GM10266 (cell line): Measurements from ENCODE around the gene TNFRSF1A.

Experiments
- DNase-seq: peaks from one replicate; pipeline ENCODE4 v3.0.0; 2012; ENCODE audit errors: extremely low spot score
- CTCF ChIP-seq: IDR thresholded peaks from 2 replicates; pipeline ENCODE4 v1.5.1; 2012; ENCODE audit warnings: mild to moderate bottlenecking, low read depth; ENCODE audit not compliant: control insufficient read depth, insufficient read depth; ENCODE audit errors: missing control alignments

TNFRSF1A gene

GRCh38 chr12:6288235-6288634 lies 53.6 kb downstream of the TNFRSF1A start:
- no peak for DNase-seq
- TF ChIP-seq CTCF = no peak

GRCh38 chr12:6285532-6286306 lies 56.2 kb downstream of the TNFRSF1A start:
- TF ChIP-seq CTCF = no peak
- DNase-seq = no peak

- TF ChIP-seq CTCF = peak; percentile 89
- peak; percentile 84 for DNase-seq
These were observed 56.8 kb downstream of the TNFRSF1A start for GRCh38 chr12:6285063-6285477.

GRCh38 chr12:6284273-6284672 lies 57.6 kb downstream of the TNFRSF1A start:
- no peak for TF ChIP-seq CTCF
- no peak for DNase-seq

- no peak for TF ChIP-seq CTCF
- no peak for DNase-seq
These were observed 59.4 kb downstream of the TNFRSF1A start for GRCh38 chr12:6282453-6282840.

GRCh38 chr12:6281081-6281809 lies 60.6 kb downstream of the TNFRSF1A start:
- no peak for DNase-seq
- TF ChIP-seq CTCF = no peak

- no peak for TF ChIP-seq CTCF
These were observed 61.2 kb downstream of the TNFRSF1A start for GRCh38 chr12:6280672-6281071.

More at GRCh38 chr12:6280672-6281071, 61.2 kb downstream of the TNFRSF1A start:
- DNase-seq = no peak
